PC-9 (cell line): Measurements from ENCODE around the gene ROPN1B. TPM values are rescaled to one million over a fixed set of nuclear protein-coding genes. Genes with fewer than 3 reads are reported as not detected.

Experiments
- BruUV-seq: library from RNA; stranded (reverse); fragments of 400-500 nt; replicated peaks from 2 replicates; lab custom pipeline; 2021; lab: Mats Ljungman, UMichigan
- CTCF ChIA-PET: fragments of 300-600 bp; sonication (Branson Sonifier 250); formaldehyde crosslinking; loops from one replicate; lab custom pipeline; 2022; ENCODE audit warnings: antibody characterized with exemption; lab: Charles Lee
- POLR2A ChIA-PET: fragments of 300-600 bp; sonication (Branson Sonifier 250); formaldehyde crosslinking; loops from one replicate; lab custom pipeline; 2022; ENCODE audit warnings: antibody characterized with exemption; ENCODE audit not compliant: unreplicated experiment; lab: Charles Lee
- DNase-seq, 2 experiments: peaks; one replicate each; pipeline versions ENCODE4 v3.0.0 to v3.0.0-alpha.2; 2015 to 2022; ENCODE audit warnings: mixed read lengths in 1 of 2
- H2AFZ ChIP-seq: fragments of 200-600 bp; sonication (generic); 2 replicates; pipeline ENCODE4 v1.8.1; 2017; ENCODE audit warnings: antibody characterized with exemption
- H3F3A ChIP-seq: fragments of 200-600 bp; sonication (generic); 2 replicates; pipeline ENCODE4 v1.8.1; 2017; ENCODE audit warnings: antibody characterized with exemption, mild to moderate bottlenecking, low read depth; ENCODE audit not compliant: insufficient read depth
- H3K27ac ChIP-seq: fragments of 200-600 bp; sonication (generic); 2 replicates; pipeline ENCODE4 v1.6.1; 2016; ENCODE audit warnings: mixed run types
- H3K27me3 ChIP-seq: fragments of 200-600 bp; sonication (generic); 2 replicates; pipeline ENCODE4 v1.6.1; 2016; ENCODE audit warnings: low read depth, mixed run types; ENCODE audit not compliant: insufficient read depth
- H3K36me3 ChIP-seq: fragments of 200-600 bp; sonication (generic); 2 replicates; pipeline ENCODE4 v1.6.1; 2016; ENCODE audit warnings: low read depth, mixed run types
- H3K4me1 ChIP-seq: fragments of 200-600 bp; sonication (generic); replicated peaks from 2 replicates; pipeline ENCODE4 v1.6.1; 2016; ENCODE audit warnings: mixed run types; ENCODE audit not compliant: insufficient read depth
- H3K4me2 ChIP-seq: fragments of 200-600 bp; sonication (generic); 2 replicates; pipeline ENCODE4 v1.6.1; 2017; ENCODE audit warnings: mixed run types
- H3K4me3 ChIP-seq: fragments of 200-600 bp; sonication (generic); 2 replicates; pipeline ENCODE4 v1.6.1; 2016; ENCODE audit warnings: mixed run types
- H3K79me2 ChIP-seq: fragments of 200-600 bp; sonication (generic); 2 replicates; pipeline ENCODE4 v1.6.1; 2017; ENCODE audit warnings: low read depth, mixed run types
- H3K9me2 ChIP-seq: fragments of 200-600 bp; sonication (generic); 2 replicates; pipeline ENCODE4 v1.8.1; 2017; ENCODE audit warnings: mild to moderate bottlenecking; ENCODE audit not compliant: insufficient read depth
- H3K9me3 ChIP-seq: fragments of 200-600 bp; sonication (generic); 2 replicates; pipeline ENCODE4 v1.8.1; 2016; ENCODE audit warnings: low read depth; ENCODE audit not compliant: insufficient read depth
- H4K20me1 ChIP-seq: fragments of 200-600 bp; sonication (generic); 2 replicates; pipeline ENCODE4 v1.8.1; 2017; ENCODE audit not compliant: insufficient read depth
- CTCF ChIP-seq: fragments of 200-600 bp; sonication (generic); conservative IDR thresholded peaks from 2 replicates; pipeline ENCODE4 v1.6.1; 2017; ENCODE audit warnings: mixed run types, antibody characterized with exemption, mild to moderate bottlenecking, moderate library complexity
- EZH2 ChIP-seq: fragments of 200-600 bp; sonication (generic); IDR thresholded peaks from 2 replicates; pipeline ENCODE4 v1.8.0; 2017; ENCODE audit warnings: antibody characterized with exemption, low read depth
- intact Hi-C: fragments of 100-400 bp; cut with micrococcal nuclease; formaldehyde crosslinking; loops from one replicate; pipeline ENCODE4 v1.10.0; 2022; ENCODE audit not compliant: unreplicated experiment
- total RNA-seq: library from RNA; stranded (reverse); gene quantifications from 2 replicates; pipeline ENCODE4 v1.2.3, GENCODE V29; 2021

The ROPN1B gene
- total RNA-seq, 1 experiment from 2014 or later, result 0.85 TPM

DNA sequence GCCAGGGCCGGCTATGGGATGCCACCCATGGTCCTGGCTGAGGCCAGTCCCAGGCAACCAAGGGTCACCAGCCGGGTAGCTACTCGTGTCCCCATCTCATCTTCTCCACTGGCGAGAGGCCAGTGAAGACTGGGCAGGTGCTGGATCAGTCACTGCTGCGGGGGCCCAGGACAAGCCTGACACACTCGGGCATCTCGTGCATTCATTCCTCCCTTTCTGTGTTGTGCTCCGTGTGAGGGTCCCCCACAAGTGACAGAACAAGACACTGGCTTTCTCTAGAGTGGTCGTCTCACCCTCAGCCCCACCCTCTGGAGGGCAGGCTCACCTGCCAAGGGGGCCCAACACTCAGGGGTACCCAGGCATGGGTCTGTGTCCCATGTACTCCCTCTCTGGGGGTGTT lies 48.4 kb downstream of the ROPN1B start:
- POLR2A ChIA-PET, result no interaction called here
- H3K9me3 ChIP-seq, result no peaks in the 10 kb centered on the region
- H3K4me2 ChIP-seq, result no peak overlapping the region
- no peak overlapping the region for H2AFZ ChIP-seq
- no peaks in the 10 kb centered on the region for H3K9me2 ChIP-seq
- intact Hi-C loops, result no loop called here
- H3F3A ChIP-seq, result no peaks in the 10 kb centered on the region
- TF ChIP-seq CTCF (no peak), EZH2 (no peak)
- CTCF ChIA-PET, result no interaction called here
- no peaks in the 10 kb centered on the region for H3K27me3 ChIP-seq
- H3K79me2 ChIP-seq, result no peaks in the 10 kb centered on the region
- H3K27ac ChIP-seq, result no peak overlapping the region
- no peak for DNase-seq
- no TSS peak for BruUV-seq
- no peaks in the 10 kb centered on the region for H4K20me1 ChIP-seq
- no peaks in the 10 kb centered on the region for H3K36me3 ChIP-seq
- no peak overlapping the region for H3K4me3 ChIP-seq
- no peaks in the 10 kb centered on the region for H3K4me1 ChIP-seq

GRCh38 chr3:126018545-126018944 lies 49.6 kb downstream of the ROPN1B start:
- intact Hi-C loops, result no loop called here
- Histone ChIP-seq H3K9me3 (no peaks in the 10 kb centered on the region), H3K27me3 (no peaks in the 10 kb centered on the region), H3F3A (no peaks in the 10 kb centered on the region), H3K36me3 (no peaks in the 10 kb centered on the region), H3K4me3 (no peak overlapping the region), H3K4me2 (no peak overlapping the region), H3K79me2 (no peaks in the 10 kb centered on the region), H3K27ac (no peak overlapping the region), H2AFZ (no peak overlapping the region), H3K9me2 (no peaks in the 10 kb centered on the region), H4K20me1 (no peaks in the 10 kb centered on the region), H3K4me1 (no peaks in the 10 kb centered on the region)
- no peak for DNase-seq
- ChIA-PET POLR2A (no interaction called here), CTCF (no interaction called here)
- TF ChIP-seq EZH2, result no peak
- no peak for TF ChIP-seq CTCF
- BruUV-seq, result no TSS peak

GRCh38 chr3:126018995-126019394 lies 50.0 kb downstream of the ROPN1B start:
- H3K36me3 ChIP-seq, result no peaks in the 10 kb centered on the region
- CTCF ChIA-PET, result no interaction called here
- no peaks in the 10 kb centered on the region for H4K20me1 ChIP-seq
- POLR2A ChIA-PET, result no interaction called here
- H3K9me3 ChIP-seq, result no peaks in the 10 kb centered on the region
- H3K27ac ChIP-seq, result no peak overlapping the region
- H3K4me3 ChIP-seq, result no peak overlapping the region
- DNase-seq, result no peak
- no TSS peak for BruUV-seq
- H3F3A ChIP-seq, result no peaks in the 10 kb centered on the region
- TF ChIP-seq EZH2, result no peak
- TF ChIP-seq CTCF, result no peak
- H3K4me2 ChIP-seq, result no peak overlapping the region
- intact Hi-C loops, result no loop called here
- no peaks in the 10 kb centered on the region for H3K27me3 ChIP-seq
- H2AFZ ChIP-seq, result no peak overlapping the region
- H3K79me2 ChIP-seq, result no peaks in the 10 kb centered on the region
- H3K4me1 ChIP-seq, result no peaks in the 10 kb centered on the region
- no peaks in the 10 kb centered on the region for H3K9me2 ChIP-seq
